Measurements from ENCODE around the gene UTS2. TPM values are rescaled to one million over a fixed set of nuclear protein-coding genes. Genes with fewer than 3 reads are reported as not detected.
A peak's percentile ranks its signal among the peaks of the same experiment; 100 is the strongest.

Gene UTS2
- total RNA-seq, 1 experiment from 2014 or later: 31.0 TPM

- intact Hi-C loops (cut with micrococcal nuclease; ENCODE audit: unreplicated experiment): no loop called here
- no peak for TF ChIP-seq CTCF (conservative IDR thresholded peaks at IDR 0.05; ENCODE audit: low read depth, low read length)
- no peak overlapping the region for H3K27ac ChIP-seq (ENCODE audit: low read depth, low read length, poor library complexity, severe bottlenecking)
- ChIA-PET CTCF (no interaction called here), POLR2A (ENCODE audit: low non-redundant PET) (no interaction called here)
- no peaks in the 10 kb centered on the region for H3K9me3 ChIP-seq (ENCODE audit: low read depth, low read length, poor library complexity, severe bottlenecking)
- DNase-seq (ENCODE audit: low spot score): peak; percentile 41
- no peaks in the 10 kb centered on the region for H3K36me3 ChIP-seq (ENCODE audit: insufficient read depth, low read length, poor library complexity, severe bottlenecking)
- H3K27me3 ChIP-seq (replicated peaks; ENCODE audit: insufficient read depth, low read depth, low read length, poor library complexity): no peaks in the 10 kb centered on the region
- peaks cover 7% of the 10 kb centered on the region for H3K4me1 ChIP-seq (ENCODE audit: insufficient read depth, low read length, poor library complexity, severe bottlenecking)
- BruUV-seq (replicated peaks): no TSS peak
- H3K4me3 ChIP-seq (ENCODE audit: low read depth, low read length, poor library complexity, severe bottlenecking): peak overlapping the region; percentile 15
Measured at GRCh38 chr1:7885513-7886404, 32.9 kb upstream of the UTS2 start.

DNA sequence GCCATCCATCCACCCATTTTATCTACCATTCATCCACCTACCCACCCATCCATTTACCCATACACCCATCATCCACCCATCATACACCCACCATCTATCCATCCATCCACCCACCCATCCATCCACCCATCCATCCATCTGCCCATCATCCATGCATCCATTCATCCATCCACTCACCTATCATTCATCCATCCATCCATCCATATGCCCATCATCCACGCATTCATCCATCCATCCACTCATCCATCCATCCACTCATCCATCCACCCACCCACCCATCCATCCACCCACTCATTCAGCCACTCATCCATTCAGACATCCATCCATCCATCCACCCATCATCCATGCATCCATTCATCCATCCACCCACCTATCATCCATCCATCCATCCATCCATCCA, 31.9 kb upstream of the UTS2 start:
- ChIA-PET CTCF (no interaction called here), POLR2A (ENCODE audit: low non-redundant PET) (no interaction called here)
- Histone ChIP-seq H3K36me3 (ENCODE audit: insufficient read depth, low read length, poor library complexity, severe bottlenecking) (no peaks in the 10 kb centered on the region), H3K27me3 (replicated peaks; ENCODE audit: insufficient read depth, low read depth, low read length, poor library complexity) (no peaks in the 10 kb centered on the region), H3K27ac (ENCODE audit: low read depth, low read length, poor library complexity, severe bottlenecking) (no peak overlapping the region), H3K4me3 (ENCODE audit: low read depth, low read length, poor library complexity, severe bottlenecking) (no peak overlapping the region), H3K4me1 (ENCODE audit: insufficient read depth, low read length, poor library complexity, severe bottlenecking) (peaks cover 7% of the 10 kb centered on the region), H3K9me3 (ENCODE audit: low read depth, low read length, poor library complexity, severe bottlenecking) (no peaks in the 10 kb centered on the region)
- no peak for DNase-seq (ENCODE audit: low spot score)
- intact Hi-C loops (cut with micrococcal nuclease; ENCODE audit: unreplicated experiment): no loop called here
- TF ChIP-seq EZH2 (IDR thresholded peaks at IDR 0.05; ENCODE audit: borderline replicate concordance, low read depth, low read length, poor library complexity, severe bottlenecking): no peak
- TF ChIP-seq CTCF (conservative IDR thresholded peaks at IDR 0.05; ENCODE audit: low read depth, low read length): no peak
- BruUV-seq (replicated peaks): no TSS peak

GRCh38 chr1:7879228-7879627, 26.4 kb upstream of the UTS2 start:
- intact Hi-C loops (cut with micrococcal nuclease; ENCODE audit: unreplicated experiment): no loop called here
- H3K27me3 ChIP-seq (replicated peaks; ENCODE audit: insufficient read depth, low read depth, low read length, poor library complexity): no peaks in the 10 kb centered on the region
- ChIA-PET CTCF (no interaction called here), POLR2A (ENCODE audit: low non-redundant PET) (no interaction called here)
- no peaks in the 10 kb centered on the region for H3K36me3 ChIP-seq (ENCODE audit: insufficient read depth, low read length, poor library complexity, severe bottlenecking)
- no peak overlapping the region for H3K27ac ChIP-seq (ENCODE audit: low read depth, low read length, poor library complexity, severe bottlenecking)
- no peak for TF ChIP-seq CTCF (conservative IDR thresholded peaks at IDR 0.05; ENCODE audit: low read depth, low read length)
- TF ChIP-seq EZH2 (IDR thresholded peaks at IDR 0.05; ENCODE audit: borderline replicate concordance, low read depth, low read length, poor library complexity, severe bottlenecking): no peak
- DNase-seq (ENCODE audit: low spot score): no peak
- H3K9me3 ChIP-seq (ENCODE audit: low read depth, low read length, poor library complexity, severe bottlenecking): no peaks in the 10 kb centered on the region
- BruUV-seq (replicated peaks): no TSS peak
- H3K4me1 ChIP-seq (ENCODE audit: insufficient read depth, low read length, poor library complexity, severe bottlenecking): no peaks in the 10 kb centered on the region
- no peak overlapping the region for H3K4me3 ChIP-seq (ENCODE audit: low read depth, low read length, poor library complexity, severe bottlenecking)

All from A673 (cell line).